ENCODE results near the gene INTS3.
"Not testable (repeated sequence)": the region's sequence is repeated elsewhere in the genome, so short reads cannot be mapped to it uniquely, and the experiment has no call there.

The INTS3 gene

DNA sequence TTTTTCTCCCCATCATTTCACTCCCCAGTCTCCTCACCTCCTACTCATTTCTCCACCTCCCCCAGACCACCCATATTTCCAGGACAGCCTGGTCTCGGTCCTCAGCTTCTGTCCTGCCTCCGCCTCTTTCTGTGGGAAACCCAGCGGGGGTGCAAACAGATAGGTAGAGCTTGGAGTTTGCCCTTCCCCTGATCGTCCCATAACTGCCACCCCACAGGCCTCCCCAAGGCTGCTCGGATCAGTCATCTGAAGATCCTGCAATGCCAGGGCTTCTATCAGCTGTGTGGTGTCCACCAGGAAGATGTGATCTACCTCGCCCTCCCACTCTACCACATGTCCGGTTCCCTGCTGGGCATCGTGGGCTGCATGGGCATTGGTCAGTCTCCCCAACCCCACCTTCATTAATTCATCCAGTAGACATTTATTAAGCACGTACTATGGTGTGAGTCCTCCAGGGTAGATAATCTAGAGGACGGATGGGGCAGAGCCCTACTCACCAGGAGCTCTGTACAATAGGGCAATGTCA, 49.1 kb downstream of the INTS3 start:
- DNase-seq = no peak

DNA sequence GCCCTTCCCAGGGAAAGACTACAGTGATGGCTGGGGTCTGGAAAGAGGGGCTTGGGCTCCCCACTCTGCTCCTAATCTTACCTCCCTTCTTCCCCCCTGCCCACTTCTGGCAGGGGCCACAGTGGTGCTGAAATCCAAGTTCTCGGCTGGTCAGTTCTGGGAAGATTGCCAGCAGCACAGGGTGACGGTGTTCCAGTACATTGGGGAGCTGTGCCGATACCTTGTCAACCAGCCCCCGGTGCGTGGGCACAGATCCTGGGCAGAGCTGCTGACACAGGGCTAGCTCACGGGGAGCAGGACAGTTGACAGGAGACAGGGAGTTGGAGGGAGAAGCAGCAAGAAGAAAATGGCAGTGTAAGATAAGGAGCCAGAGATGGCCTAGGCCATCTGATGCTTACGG, 49.8 kb downstream of the INTS3 start:
- peak in 13 of 56 donors; percentile 10 to 65 (median 23) for DNase-seq

DNA sequence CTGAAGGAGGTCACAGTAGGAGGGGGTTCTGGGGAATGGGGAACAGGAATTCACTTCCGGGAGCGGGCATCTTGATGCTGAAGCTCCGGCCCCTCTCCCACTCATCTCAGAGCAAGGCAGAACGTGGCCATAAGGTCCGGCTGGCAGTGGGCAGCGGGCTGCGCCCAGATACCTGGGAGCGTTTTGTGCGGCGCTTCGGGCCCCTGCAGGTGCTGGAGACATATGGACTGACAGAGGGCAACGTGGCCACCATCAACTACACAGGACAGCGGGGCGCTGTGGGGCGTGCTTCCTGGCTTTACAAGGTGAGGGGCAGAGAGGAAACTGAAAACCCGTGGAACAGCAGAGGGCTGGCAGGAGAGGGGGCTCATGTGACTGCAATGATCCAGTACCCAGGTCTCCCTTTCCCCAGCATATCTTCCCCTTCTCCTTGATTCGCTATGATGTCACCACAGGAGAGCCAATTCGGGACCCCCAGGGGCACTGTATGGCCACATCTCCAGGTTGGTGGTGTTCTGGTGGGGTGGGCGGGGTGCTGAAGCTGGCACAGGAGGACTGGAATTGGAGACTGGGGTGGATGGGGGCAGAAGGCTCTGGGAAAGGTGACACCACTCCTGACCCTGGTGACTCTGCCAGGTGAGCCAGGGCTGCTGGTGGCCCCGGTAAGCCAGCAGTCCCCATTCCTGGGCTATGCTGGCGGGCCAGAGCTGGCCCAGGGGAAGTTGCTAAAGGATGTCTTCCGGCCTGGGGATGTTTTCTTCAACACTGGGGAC, 50.4 kb downstream of the INTS3 start:
- no peak for DNase-seq

DNA sequence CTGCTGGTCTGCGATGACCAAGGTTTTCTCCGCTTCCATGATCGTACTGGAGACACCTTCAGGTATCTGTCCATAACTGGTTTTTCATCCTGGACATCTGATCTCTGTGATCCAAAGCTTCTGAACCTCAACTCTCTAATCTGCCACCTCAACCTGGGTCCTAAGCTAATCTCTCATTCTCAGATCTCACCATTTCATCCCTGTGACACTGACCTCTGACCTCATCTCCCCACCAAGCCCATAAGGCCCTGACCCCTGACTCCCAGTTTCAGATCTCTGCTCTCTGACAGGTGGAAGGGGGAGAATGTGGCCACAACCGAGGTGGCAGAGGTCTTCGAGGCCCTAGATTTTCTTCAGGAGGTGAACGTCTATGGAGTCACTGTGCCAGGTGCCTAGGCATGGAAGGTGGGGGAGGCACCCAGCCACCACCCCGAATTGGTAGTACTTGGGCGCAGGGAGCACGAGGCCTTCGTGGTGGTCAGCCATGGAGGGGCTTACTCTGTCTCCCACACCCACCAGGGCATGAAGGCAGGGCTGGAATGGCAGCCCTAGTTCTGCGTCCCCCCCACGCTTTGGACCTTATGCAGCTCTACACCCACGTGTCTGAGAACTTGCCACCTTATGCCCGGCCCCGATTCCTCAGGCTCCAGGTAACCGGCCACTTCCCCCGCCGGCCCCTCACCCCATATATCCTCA, 51.1 kb downstream of the INTS3 start:
- DNase-seq = no peak

DNA sequence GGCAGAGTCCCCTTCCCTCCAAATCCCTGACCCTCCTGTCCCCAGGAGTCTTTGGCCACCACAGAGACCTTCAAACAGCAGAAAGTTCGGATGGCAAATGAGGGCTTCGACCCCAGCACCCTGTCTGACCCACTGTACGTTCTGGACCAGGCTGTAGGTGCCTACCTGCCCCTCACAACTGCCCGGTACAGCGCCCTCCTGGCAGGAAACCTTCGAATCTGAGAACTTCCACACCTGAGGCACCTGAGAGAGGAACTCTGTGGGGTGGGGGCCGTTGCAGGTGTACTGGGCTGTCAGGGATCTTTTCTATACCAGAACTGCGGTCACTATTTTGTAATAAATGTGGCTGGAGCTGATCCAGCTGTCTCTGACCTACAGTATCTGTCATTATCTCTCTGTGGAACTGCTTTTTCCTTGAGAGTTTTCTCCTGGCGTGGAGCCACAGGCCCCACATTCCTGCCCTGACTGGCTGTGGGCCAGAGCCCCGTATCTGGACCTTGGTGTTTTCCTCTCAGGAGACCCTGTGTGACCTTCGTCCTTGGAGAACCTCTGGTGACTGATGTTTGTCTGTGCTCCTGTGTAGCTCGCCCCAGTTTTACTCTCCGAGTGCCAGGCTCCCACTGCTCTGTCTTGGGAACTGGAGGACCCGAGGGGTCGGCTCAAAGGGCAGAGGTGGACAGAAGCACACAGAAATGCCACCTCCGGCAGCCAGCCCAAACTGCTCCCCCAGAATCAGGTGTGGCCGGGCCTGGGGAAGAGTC, 52.1 kb downstream of the INTS3 start:
- DNase-seq = no peak

DNA sequence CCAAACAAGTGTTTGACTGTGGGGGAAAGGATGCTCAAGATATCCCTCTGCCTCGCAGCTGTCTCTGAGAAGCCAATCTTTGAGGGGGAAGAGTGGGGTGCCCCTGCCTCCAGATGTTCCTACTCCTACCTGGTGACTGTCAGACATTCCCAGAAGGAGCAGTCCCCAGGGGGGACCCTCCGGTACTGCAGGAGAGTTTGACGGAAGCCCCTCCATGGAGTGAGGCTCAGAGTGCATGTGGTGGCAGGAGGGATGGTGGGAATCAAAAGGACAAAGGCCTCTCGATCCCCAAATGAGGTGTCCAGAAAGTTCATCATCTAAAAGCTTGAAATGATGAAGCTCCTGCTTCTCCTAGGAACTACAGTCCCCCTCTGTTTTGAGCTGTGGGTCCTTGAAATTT, 52.7 kb downstream of the INTS3 start:
- DNase-seq = no peak

DNA sequence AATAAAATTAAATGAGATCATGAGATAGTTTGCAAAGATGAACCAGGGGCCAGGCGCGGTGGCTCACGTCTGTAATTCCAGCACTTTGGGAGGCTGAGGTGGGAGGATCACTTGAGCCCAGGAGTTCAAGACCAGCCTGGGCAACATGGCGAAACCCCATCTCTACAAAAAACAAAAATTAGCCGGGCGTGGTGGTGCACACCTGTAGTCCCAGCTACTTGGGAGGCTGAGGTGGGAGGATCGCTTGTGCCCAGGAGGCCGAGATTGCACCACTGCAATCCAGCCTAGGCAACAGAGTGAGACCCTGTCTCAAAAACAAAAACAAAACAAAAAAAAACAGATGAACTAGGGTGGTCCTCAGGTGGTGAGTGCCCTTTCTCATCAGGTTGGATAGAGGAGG, 54.8 kb downstream of the INTS3 start:
- DNase-seq = not testable (repeated sequence)

DNA sequence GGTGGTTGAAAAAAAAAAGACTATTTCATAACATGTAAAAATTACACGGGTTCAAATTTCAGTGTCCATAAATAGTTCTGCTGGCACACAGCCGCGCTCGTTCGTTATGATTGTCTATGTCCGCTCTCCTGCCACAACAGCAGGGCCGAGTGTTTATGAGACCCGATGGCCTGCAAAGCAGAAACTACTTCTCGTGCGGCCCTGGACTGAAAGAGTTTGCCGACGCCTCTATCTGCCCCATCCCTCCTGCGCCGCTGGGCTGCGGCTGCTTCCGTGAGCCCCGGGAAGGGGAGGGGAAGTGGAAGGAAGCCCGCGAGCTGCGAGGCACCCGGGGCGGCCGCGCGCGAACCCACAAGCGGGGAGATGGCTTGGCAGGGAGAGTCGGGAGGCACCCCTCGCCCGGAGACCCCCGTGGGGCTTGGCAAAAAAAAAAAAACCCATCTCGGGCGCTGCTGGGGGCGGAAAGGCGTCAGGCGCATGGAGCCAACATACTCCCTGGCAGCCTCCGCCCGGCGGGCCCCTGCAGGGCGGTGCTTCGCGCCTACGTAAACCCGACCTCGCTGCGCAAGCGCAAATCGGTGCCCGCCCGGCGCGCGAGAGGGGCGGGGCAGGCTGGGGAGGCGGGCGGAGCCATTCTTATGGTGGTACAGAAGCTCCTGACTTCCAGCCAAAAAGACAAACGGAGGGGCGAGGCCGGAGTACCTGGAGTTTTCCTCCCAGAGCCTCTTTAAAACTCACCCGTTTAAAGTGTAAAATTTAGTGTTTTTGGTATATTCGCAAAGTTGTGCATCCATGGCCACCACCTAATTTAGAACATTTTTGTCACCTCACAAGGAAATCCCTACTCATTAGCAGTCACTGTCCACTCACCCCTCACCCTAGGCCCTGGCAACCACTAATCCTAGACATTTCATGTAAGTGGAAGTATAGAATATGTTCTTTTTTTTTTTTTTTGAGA, 55.7 kb downstream of the INTS3 start:
- peak in 55 of 56 donors; percentile 33 to 92 (median 86) for DNase-seq

DNA sequence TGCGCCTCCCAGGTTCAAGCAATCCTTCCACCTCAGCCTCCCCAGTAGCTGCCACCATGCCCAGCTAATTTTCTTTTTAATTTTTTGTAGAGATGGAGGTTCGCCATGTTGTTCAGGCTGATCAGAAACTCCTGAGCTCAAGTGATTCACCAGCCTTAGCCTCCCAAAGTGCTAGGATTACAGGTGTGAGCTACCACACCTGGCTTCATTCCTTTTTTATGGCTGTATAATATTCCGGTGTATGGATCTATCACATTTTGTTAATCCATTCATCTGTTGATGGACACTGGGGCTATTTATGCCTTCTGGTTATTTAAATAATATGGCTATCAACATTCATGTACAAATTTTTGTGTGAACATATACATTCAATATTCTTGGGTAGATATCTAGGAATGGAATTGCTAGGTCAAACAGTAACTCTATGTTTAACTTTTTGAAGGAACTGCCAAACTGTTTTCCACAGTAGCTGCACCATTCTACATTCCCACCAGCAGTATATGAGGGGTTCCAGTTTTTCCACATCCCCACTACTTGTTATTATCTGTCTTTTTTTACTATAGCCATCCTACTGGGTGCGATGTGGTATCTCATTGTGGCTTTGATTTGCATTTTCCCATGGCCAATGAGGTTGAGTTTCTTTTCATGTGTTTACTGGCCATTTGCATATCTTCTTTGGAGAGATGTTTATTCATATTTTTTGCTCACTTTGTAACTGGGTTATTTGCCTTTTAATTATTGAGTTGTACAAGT, 58.4 kb downstream of the INTS3 start:
- DNase-seq = no peak

DNA sequence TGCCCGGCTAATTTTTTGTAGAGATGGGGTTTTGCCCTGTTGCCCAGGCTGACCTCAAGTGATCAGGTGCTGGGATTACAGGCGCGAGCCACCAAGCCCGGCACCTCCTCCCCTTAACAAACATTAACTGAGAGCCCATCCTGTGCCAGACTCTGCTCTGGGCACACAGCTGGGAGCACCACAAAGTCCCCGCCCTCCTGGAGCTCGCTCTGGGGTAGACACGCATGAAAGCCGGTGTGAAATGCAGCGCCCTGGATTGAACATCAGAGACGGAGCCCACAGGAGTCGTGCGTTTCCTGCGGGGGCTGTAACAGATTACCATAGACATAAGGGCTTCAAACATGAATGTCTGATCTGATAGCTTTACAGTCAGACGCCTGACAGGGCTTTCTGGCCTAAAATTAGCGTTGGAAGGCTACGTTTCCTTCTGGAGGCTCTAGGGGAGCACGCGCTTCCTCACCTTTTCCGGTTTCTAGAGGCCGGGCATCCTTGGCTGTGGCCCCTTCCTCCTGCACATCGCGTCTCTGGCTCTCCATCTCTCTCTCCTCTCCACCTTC, 61.7 kb downstream of the INTS3 start:
- DNase-seq = no peak

DNA sequence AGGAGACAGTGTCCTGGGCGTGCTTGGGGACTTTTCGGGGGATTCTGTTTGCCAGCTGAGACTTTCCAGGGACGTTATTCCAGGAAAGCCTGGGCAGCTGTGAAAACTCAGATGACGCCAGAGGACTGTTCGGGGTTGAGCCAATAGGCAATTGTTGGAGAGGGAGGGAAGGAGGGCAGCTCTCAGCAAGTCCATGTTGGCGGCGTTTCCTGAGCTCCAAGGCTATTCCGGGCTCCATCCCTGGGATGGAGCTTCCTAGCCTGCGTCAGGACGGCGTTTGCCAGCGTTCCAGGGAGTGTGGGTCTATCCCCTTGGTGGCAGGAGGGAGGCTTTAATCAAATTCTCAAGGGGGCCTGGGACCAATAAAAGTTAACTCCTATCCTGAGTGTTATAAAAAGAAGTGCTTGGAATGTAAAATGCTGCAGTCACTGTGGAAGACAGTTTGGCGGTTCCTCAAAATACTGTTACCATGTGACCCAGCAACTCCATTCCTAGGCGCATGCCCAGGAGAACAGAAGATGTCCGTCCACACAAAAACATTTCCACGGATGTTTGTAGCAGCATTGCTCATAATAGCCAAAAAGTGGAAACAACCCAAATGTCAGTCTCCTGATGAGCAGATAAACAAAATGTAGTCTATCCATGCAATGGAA, 62.6 kb downstream of the INTS3 start:
- peak in 51 of 56 donors; percentile 16 to 88 (median 62) for DNase-seq

DNA sequence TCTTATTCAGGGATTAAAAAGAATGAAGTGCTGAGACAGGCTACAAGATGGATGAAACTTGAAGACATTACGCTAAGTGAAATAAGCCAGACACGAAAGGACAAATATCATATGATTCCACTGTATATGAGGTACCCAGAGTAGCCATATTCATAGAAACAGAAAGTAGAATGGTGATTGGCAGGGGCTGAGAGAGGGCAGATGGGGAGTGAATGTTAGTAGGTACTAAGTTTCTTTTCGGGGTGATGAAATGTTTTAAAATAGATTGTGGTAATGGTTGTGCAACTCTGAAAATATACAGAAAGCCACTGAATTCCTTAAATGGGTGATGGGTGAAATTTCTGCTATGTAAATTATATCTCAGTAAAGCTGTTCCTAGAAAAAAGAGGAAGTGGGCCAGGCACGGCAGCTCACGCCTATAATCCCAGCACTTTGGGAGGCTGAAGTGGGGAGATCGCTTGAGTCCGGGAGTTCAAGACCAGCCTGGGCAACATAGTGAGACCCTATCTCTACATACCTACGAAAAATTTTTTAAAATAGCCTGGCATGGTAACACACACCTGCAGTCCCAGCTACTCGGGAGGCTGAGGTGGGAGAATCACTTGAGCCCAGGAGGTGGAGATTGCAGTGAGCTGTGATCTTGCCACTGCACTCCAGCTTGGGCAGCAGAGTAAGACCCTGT, 63.3 kb downstream of the INTS3 start:
- DNase-seq = no peak

DNA sequence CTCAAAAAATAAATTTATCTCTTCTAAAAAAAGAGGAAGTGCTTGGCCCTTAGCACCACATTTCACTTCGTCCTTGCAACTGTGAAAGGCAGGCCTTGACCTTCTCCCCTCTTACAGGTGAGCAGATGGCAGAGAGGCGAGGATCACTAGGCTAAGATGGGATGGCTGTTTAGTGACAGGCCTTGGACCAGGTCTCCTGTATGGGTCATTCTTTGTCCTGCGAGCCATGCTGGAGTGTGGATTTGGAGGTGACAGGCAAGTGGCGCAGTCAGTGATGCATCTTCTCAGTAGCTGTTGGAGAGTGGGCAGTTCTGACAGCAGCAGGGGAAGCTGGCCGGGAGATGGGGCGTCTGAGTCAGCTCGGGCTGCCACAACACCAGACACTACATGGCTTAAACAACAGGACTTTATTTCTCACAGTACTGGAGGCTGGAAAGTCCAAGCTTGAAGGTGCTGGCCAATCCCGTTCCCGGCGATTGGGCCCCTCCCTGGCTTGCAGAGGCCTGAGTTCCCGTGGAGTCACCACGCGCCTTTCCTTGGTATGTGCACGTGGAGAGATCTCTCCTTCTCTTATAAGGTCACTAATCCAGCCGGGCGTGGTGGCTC, 63.9 kb downstream of the INTS3 start:
- no peak for DNase-seq

DNA sequence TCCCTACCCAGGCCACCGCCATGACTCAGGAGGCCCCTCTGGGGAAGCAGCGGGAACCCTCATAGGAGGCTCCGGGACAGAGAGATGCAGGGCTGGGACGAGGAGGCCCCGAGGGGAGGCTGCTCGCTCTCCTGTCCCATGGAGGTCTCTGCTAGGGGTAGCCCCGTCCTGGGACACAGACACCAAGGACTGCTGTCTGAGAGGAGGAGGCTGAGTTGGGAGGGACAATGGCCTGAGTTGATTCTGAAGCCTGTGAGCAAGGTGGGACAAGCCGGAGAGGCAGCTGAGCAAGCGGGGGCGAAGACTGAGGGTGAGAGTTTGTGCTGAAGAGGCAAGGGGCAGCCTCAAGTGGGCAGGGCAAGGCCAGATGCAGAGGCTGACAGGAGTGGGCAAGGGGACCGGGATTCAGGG, 64.8 kb downstream of the INTS3 start:
- no peak for DNase-seq

DNA sequence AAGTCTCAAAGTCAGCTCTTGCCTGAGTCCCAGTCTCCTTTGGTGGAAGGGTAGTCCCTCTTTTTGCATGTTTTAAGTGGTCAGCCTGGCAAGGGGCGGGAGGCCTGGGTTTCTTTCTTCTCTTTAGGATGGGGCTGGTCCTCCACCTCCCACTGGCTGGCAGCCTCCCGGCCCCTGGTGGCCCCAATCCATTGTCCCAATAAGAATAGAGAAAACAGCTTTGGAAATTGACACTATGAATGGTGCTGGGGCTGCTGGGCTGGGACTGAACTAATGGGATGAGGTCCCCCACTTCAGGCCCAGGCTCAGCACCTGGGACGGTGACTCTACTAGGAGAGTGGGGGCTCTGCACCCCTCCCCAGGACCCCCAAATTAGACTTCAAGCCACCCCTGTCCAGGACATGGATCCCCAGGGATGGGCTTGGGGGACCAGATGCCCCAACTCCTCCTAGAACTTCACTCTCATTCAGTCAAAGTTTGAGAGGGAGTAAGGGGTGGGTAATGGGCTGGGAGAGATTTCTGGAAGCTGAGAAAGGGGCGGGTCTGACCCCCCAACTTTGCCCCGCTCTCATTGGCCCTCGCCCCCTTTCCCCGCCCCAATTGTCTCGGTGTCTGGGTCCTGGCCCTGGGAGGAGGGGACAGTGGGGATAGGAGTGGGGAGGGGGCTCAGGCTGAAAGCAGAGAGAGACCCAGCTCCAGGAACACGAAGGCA, 65.6 kb downstream of the INTS3 start:
- no peak for DNase-seq

DNA sequence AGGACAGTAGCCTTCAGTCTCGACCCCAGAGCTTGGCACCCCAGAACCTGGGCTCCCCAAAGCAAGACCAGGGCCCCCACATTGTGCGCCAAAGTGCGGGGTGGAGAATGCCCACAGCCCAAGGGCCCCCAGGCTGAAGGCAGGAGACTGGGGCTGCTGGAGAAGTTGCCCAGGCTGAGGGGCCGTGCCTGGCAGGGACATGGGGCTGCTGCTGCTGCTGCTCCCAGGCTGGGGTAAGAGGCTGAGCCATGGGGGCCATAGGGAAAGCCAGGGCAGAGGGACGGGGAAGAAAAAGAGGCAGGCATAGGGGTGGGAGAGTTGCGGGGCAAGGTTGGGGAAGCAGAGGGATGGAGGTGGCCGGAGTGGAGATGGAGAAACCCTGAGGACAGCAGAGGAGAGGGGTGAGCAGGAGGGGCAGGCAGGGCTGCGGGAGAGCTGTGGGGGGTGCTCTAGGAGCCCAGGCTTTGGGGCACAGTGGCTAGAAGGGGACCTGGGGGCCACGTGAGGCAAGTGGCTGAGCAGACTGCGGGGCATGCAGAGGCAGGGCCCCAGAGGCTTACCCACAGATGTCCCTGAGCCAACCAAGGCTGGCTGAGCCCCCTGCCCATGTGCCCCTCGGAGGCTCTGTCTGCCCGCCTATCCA, 66.2 kb downstream of the INTS3 start:
- DNase-seq = no peak
